ENCODE data around the gene UQCC5. TPM values are rescaled to one million over a fixed set of nuclear protein-coding genes. Genes with fewer than 3 reads are reported as not detected.

The UQCC5 gene
- total RNA-seq, 1 donor from 2014 or later = 12.7 TPM

DNA sequence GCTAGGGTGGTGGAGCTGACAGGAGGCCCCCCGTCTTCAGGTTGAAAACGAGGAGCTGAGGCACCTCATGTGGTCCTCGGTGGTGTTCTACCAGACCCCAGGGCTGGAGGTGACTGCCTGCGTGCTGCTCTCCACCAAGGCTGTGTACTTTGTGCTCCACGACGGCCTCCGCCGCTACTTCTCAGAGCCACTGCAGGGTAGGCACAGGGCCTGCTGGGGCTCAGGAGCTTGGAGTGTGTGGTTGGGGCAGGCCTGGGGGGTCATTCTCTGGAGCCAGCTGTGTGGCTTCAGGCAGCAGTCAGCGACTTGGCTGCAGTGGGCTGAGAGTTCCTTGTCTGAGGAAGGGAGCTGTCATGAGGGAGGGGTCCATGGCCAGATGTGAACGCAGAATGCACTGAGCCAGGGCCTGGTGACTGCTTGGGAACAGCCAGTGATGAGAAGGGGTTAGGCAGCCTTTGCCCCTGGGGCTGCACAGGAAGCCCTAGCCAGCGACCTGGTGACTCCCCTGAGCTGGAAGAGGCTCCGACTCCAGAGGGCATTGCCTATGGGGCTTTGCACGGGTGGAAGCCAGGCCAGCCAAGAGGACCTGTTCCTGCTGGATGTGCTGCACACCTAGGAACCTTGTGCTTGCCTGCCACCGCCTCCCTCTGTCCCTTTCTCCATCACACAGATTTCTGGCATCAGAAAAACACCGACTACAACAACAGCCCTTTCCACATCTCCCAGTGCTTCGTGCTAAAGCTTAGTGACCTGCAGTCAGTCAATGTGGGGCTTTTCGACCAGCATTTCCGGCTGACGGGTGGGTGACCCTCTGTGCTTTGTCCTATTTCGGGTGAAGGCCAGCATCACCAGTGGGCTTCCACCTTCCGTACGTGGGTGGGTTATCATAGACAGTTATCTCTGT lies 46.1 kb upstream of the UQCC5 start:
- no peak overlapping the region for H3K27ac Mint-ChIP-seq
- H3K36me3 Mint-ChIP-seq = peaks cover 33% of the 10 kb centered on the region
- H3K9me3 Mint-ChIP-seq = no peaks in the 10 kb centered on the region
- TF ChIP-seq, protein P1, sequence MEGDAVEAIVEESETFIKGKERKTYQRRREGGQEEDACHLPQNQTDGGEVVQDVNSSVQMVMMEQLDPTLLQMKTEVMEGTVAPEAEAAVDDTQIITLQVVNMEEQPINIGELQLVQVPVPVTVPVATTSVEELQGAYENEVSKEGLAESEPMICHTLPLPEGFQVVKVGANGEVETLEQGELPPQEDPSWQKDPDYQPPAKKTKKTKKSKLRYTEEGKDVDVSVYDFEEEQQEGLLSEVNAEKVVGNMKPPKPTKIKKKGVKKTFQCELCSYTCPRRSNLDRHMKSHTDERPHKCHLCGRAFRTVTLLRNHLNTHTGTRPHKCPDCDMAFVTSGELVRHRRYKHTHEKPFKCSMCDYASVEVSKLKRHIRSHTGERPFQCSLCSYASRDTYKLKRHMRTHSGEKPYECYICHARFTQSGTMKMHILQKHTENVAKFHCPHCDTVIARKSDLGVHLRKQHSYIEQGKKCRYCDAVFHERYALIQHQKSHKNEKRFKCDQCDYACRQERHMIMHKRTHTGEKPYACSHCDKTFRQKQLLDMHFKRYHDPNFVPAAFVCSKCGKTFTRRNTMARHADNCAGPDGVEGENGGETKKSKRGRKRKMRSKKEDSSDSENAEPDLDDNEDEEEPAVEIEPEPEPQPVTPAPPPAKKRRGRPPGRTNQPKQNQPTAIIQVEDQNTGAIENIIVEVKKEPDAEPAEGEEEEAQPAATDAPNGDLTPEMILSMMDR (IDR thresholded peaks at IDR 0.05; ENCODE audit: unreplicated experiment) = no peak
- peaks cover 12% of the 10 kb centered on the region for H3K4me1 Mint-ChIP-seq
- no peak for DNase-seq (ENCODE audit: low spot score in 2 of 2, unreplicated experiment in 2 of 2)
- H3K4me3 Mint-ChIP-seq = no peak overlapping the region
- no peaks in the 10 kb centered on the region for H3K27me3 Mint-ChIP-seq (ENCODE audit: low read depth)

DNA sequence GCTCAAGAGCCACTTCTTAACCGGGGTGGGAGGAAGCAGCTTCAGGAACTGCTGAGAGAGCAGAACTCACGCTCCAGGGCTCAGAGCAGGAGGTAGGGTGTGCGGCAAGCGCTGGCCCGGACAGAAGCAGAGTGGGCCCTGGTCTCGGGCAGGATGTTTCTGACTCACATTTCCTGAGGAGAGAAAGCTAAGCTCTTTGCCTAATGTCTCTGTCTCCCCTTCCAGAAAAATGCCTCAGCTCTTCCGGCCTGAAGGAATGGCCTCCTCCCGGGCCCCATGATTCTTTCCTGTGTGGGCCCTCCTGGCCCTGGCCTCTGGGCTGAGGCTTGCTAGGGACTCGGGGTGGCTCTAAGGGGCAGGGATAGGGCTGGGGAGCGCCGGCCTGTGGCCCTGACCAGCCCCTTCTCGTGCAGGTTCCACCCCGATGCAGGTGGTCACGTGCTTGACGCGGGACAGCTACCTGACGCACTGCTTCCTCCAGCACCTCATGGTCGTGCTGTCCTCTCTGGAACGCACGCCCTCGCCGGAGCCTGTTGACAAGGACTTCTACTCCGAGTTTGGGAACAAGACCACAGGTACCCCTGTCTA lies 45.4 kb upstream of the UQCC5 start:
- Mint-ChIP-seq H3K36me3 (peaks cover 28% of the 10 kb centered on the region), H3K4me1 (peaks cover 4% of the 10 kb centered on the region), H3K27ac (no peak overlapping the region), H3K27me3 (ENCODE audit: low read depth) (no peaks in the 10 kb centered on the region), H3K9me3 (no peaks in the 10 kb centered on the region), H3K4me3 (no peak overlapping the region)
- TF ChIP-seq, protein P1 (IDR thresholded peaks at IDR 0.05; ENCODE audit: unreplicated experiment) = no peak
- DNase-seq (ENCODE audit: low spot score in 2 of 2, unreplicated experiment in 2 of 2) = no peak

DNA sequence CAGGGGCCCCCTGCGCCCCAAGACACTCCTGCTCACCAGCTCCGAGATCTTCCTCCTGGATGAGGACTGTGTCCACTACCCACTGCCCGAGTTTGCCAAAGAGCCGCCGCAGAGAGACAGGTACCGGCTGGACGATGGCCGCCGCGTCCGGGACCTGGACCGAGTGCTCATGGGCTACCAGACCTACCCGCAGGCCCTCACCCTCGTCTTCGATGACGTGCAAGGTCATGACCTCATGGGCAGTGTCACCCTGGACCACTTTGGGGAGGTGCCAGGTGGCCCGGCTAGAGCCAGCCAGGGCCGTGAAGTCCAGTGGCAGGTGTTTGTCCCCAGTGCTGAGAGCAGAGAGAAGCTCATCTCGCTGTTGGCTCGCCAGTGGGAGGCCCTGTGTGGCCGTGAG lies 44.3 kb upstream of the UQCC5 start:
- Mint-ChIP-seq H3K4me1 (peaks cover 4% of the 10 kb centered on the region), H3K36me3 (peaks cover 28% of the 10 kb centered on the region), H3K4me3 (no peak overlapping the region), H3K27ac (no peak overlapping the region), H3K9me3 (no peaks in the 10 kb centered on the region), H3K27me3 (ENCODE audit: low read depth) (no peaks in the 10 kb centered on the region)
- no peak for DNase-seq (ENCODE audit: low spot score in 2 of 2, unreplicated experiment in 2 of 2)
- TF ChIP-seq, protein P1 (IDR thresholded peaks at IDR 0.05; ENCODE audit: unreplicated experiment) = no peak

DNA sequence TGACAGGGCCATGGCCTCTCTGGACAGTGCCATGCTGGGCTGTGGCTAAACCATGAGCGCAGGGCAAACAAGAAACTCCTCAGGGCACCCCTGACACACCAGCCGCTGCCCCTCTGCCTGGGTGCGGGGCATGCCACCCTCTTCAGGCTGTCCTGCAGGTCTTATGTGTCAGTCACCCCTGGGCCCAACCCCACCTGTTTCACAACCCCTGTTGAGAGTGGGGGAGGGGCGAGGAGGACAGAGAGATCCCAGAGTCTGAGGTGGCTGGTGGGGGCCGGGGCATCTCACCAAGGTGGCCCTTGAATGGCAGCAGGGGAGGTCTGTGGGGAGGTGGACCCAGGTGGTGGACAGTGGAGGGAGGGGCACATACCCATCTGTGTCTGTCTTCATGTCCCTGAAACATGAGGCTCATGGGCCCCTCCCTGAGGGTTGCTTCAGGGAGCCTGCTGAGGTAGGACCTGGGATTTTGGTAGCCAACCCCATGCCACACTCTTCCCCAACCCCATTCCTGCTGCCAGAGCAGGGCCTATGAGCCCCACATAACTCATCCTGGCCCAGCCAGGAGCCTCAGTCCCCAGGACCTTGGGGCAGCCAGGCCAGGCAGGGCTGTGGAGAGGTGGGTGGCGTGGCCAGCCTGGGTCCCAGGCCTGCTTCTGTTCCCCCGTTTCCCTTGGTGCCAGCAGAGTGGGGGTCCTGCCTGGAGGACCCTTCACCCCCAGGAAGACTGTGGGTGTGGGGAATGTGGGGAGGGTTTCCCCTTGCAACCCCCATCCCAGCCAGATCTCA lies 43.0 kb upstream of the UQCC5 start:
- H3K4me1 Mint-ChIP-seq = peaks cover 4% of the 10 kb centered on the region
- no peak overlapping the region for H3K27ac Mint-ChIP-seq
- H3K36me3 Mint-ChIP-seq = peaks cover 19% of the 10 kb centered on the region
- H3K27me3 Mint-ChIP-seq (ENCODE audit: low read depth) = no peaks in the 10 kb centered on the region
- H3K9me3 Mint-ChIP-seq = no peaks in the 10 kb centered on the region
- H3K4me3 Mint-ChIP-seq = no peak overlapping the region
- DNase-seq (ENCODE audit: low spot score in 2 of 2, unreplicated experiment in 2 of 2) = no peak
- TF ChIP-seq, protein P1 (IDR thresholded peaks at IDR 0.05; ENCODE audit: unreplicated experiment) = no peak

DNA sequence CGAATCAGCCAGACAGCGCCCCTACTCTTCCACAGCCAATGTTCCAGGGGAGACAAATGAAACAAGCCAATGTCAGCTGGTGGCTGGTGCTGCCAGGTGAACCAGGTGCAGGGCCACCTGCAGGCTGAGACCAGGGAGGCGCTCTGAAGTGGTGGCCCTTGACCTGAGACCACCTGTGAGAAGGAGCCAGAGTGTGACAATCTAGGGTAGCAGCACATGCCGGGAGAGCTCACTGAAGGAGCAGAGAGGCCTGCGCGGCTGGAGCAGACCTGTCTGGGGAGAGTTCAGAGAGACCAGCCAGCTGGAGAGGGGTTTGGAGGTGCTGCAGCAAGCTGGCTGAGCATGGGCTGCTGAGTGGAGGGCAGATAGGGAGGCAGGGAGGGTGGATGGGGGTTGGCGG lies 42.0 kb upstream of the UQCC5 start:
- TF ChIP-seq, protein P1 (IDR thresholded peaks at IDR 0.05; ENCODE audit: unreplicated experiment) = no peak
- Mint-ChIP-seq H3K27me3 (ENCODE audit: low read depth) (no peaks in the 10 kb centered on the region), H3K4me1 (peaks cover 4% of the 10 kb centered on the region), H3K9me3 (no peaks in the 10 kb centered on the region), H3K36me3 (peaks cover 19% of the 10 kb centered on the region), H3K27ac (peak overlapping the region; percentile 80), H3K4me3 (no peak overlapping the region)
- DNase-seq (ENCODE audit: low spot score in 2 of 2, unreplicated experiment in 2 of 2) = no peak
